ENCODE results near the gene SYNGR3.

The SYNGR3 gene

DNA sequence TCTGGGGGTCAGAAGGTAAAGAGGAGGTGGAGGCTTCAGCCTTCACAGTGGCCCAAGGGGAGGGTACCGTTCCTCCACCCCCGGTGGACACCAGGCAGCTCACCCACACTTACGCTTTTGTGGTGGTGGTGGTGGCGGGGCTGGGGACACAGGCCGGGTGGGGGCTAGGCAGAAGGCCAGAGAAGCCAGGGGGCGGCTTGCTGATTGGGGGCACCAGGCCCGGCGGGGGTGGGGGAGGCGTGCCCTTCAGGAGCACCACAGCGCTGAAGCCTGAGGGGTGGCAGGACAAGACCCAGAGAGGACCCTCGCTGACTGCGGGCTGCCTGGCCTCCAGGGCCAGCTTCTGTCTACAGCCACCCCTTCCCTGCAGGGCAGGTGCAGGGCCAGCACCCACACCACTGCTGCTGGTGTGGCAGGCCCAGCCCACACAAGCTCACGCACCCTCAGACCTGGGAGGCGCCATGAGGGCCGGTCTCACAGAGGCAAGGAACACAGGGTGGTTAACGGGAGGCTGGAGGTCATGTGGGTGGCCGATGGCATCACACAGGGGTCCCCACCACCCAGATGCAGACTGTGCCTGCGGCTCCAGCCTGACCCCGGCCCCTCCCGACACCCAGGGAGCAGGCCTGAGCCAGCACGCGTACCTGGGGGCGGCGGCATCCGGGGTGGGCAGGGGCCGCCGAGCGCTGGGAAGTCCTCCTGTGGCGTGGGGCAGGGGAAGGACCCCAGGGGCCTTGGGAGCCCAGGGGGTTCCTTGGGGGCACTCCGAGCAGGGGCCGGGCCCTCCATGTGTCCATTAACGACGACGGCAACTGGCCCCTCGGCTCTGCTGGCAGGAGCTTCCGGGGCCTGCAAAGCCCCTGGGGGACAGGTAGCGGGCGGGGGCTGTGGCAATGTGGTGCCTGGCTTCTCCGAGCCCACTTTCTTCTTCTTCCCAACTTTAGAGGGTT is 9.4 kb downstream of the SYNGR3 start:
- H2AFZ ChIP-seq (ENCODE audit: low read depth, low read length), result no peak overlapping the region
- no peak overlapping the region for H3K4me2 ChIP-seq (ENCODE audit: low read length)
- no peaks in the 10 kb centered on the region for H3K27me3 ChIP-seq (ENCODE audit: low read depth, low read length)
- H3K79me2 ChIP-seq (ENCODE audit: low read length), result peaks cover 14% of the 10 kb centered on the region
- no peak overlapping the region for H3K4me3 ChIP-seq (ENCODE audit: low read length)
- no peak overlapping the region for H3K9ac ChIP-seq (ENCODE audit: low read length)
- peaks cover 11% of the 10 kb centered on the region for H4K20me1 ChIP-seq (ENCODE audit: insufficient read depth, low read length)
- H3K36me3 ChIP-seq (replicated peaks; ENCODE audit: low read depth, low read length), result peaks cover 38% of the 10 kb centered on the region
- H3K9me3 ChIP-seq (ENCODE audit: insufficient read depth, low read length), result no peaks in the 10 kb centered on the region
- no peak for TF ChIP-seq EZH2phosphoT487 (IDR thresholded peaks at IDR 0.05; ENCODE audit: low read depth)
- TF ChIP-seq CTCF (IDR thresholded peaks at IDR 0.05; ENCODE audit: low read depth, low read length), result no peak
- H3K27ac ChIP-seq (ENCODE audit: low read length), result no peak overlapping the region
- peaks cover 3% of the 10 kb centered on the region; the same call in 1 of the 2 replicates for H3K4me1 ChIP-seq (ENCODE audit: low read length)

DNA sequence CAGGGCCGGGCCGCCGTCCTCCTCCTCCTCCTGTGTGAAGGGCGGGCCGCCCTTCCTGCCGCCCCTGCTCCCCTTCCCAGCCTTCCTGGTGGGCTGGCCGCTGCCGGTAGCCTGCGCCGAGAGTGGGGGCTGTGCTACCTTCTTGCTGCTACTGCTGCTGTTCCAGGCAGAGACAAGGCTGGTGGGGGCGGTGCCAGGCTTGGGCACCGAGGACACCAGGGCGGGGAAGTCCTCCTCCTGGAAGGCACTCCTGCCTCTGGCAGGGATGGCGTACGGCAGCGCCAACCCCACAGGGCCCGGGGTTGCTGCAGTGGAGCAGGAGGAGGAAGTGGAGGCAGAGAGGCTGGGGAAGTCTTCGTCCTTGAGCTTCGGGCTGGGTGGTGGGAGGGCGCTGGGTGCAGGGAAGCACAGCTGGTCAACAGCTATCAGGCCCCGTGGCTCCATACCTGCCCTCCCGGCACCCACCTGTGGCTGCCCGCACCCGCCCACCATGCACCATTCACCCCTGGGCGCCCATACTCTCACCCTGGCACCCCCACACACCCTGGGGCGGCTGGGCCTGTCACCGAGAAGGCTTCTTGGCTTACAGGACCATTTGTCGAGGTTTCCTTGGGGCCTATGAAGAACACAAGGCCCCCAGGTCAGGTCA is 10.2 kb downstream of the SYNGR3 start:
- peaks cover 8% of the 10 kb centered on the region; the same call in 1 of the 2 replicates for H3K4me1 ChIP-seq (ENCODE audit: low read length)
- no peak overlapping the region for H3K4me3 ChIP-seq (ENCODE audit: low read length)
- no peak overlapping the region for H3K9ac ChIP-seq (ENCODE audit: low read length)
- H3K9me3 ChIP-seq (ENCODE audit: insufficient read depth, low read length), result no peaks in the 10 kb centered on the region
- H2AFZ ChIP-seq (ENCODE audit: low read depth, low read length), result no peak overlapping the region
- peaks cover 23% of the 10 kb centered on the region for H3K79me2 ChIP-seq (ENCODE audit: low read length)
- H4K20me1 ChIP-seq (ENCODE audit: insufficient read depth, low read length), result peaks cover 20% of the 10 kb centered on the region
- no peak overlapping the region for H3K27ac ChIP-seq (ENCODE audit: low read length)
- H3K27me3 ChIP-seq (ENCODE audit: low read depth, low read length), result no peaks in the 10 kb centered on the region
- no peak overlapping the region for H3K4me2 ChIP-seq (ENCODE audit: low read length)
- H3K36me3 ChIP-seq (replicated peaks; ENCODE audit: low read depth, low read length), result peaks cover 38% of the 10 kb centered on the region
- TF ChIP-seq CTCF (IDR thresholded peaks at IDR 0.05; ENCODE audit: low read depth, low read length) (no peak), EZH2phosphoT487 (IDR thresholded peaks at IDR 0.05; ENCODE audit: low read depth) (no peak)

- H2AFZ ChIP-seq (ENCODE audit: low read depth, low read length), result no peak overlapping the region
- H3K27me3 ChIP-seq (ENCODE audit: low read depth, low read length), result no peaks in the 10 kb centered on the region
- H3K9me3 ChIP-seq (ENCODE audit: insufficient read depth, low read length), result no peaks in the 10 kb centered on the region
- H4K20me1 ChIP-seq (ENCODE audit: insufficient read depth, low read length), result peaks cover 30% of the 10 kb centered on the region
- peaks cover 34% of the 10 kb centered on the region for H3K36me3 ChIP-seq (replicated peaks; ENCODE audit: low read depth, low read length)
- H3K4me3 ChIP-seq (ENCODE audit: low read length), result no peak overlapping the region
- H3K4me1 ChIP-seq (ENCODE audit: low read length), result peaks cover 8% of the 10 kb centered on the region; the same call in 1 of the 2 replicates
- H3K79me2 ChIP-seq (ENCODE audit: low read length), result peaks cover 33% of the 10 kb centered on the region
- H3K27ac ChIP-seq (ENCODE audit: low read length), result no peak overlapping the region
- no peak overlapping the region for H3K9ac ChIP-seq (ENCODE audit: low read length)
- TF ChIP-seq CTCF (IDR thresholded peaks at IDR 0.05; ENCODE audit: low read depth, low read length), result no peak
- no peak for TF ChIP-seq EZH2phosphoT487 (IDR thresholded peaks at IDR 0.05; ENCODE audit: low read depth)
- H3K4me2 ChIP-seq (ENCODE audit: low read length), result no peak overlapping the region
Measured at GRCh38 chr16:2001035-2001434, 11.3 kb downstream of the SYNGR3 start.
